NCI-H2029 treated with DMSO at 0.1 percent for 48 hours (cell line): ENCODE measurements around the gene ATL2.
"Not testable (repeated sequence)": the region's sequence is repeated elsewhere in the genome, so short reads cannot be mapped to it uniquely, and the experiment has no call there.

Source experiments
- DNase-seq: peaks from one replicate; lab custom pipeline; 2025; lab: John Stamatoyannopoulos, UW

ATL2 gene

DNA sequence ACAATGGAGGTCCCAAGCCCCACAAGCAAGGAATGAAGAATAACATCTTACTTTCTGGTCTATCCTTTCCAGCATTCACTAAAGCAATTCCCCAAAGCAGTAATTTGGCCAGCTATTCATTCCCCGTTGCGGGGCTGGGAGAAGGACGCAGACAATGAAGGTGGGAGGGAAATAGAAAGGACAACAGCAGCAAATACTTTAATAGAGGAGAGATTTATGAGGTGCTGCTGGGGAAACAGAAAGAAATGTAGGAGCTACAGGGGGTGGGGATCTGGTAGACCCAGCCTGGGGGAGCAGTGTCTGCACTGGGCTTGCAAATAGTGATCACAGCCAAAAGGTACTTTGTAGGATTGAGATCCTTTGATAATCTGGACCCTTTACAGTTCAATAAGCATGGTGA, 13.9 kb upstream of the ATL2 start:
- DNase-seq, result no peak

DNA sequence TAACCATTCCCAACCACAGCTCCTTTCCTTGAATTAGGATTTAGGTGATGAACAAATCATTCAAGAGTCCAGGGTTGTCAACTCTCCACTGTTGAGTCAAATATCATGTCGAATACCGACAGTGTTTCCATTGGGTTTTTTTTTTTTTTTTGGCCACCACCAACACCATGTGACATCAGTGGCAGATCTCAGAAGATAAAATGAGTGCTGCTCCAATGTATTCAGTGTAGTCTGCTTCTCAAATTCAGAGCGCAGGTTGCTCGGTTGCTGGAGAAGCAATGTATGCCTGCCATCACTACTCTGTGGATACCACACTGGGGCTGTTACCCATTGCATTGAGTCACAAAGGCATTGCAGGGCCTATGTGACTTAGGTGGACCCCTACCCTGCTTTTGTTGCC, 10.8 kb upstream of the ATL2 start:
- no peak for DNase-seq

DNA sequence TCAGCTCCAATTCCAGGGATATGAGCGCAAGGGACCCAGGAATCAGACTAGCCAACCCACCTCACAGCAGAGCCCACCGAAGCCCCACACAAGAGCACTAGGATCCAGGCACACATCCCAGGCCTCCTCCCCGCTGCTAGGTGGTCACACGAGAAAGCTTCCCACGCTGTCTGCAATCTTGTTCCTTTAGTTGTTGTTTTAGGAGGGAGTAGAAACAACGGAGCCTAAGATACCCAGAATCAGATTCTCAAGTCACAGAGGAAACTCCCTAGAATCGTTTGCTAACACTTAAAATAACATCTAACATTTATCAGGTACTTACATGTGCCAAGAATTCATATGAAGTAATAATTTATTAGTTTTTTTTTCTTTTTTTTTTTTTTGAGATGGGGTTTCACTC, 9.7 kb upstream of the ATL2 start:
- DNase-seq, result no peak

- DNase-seq, result no peak
Measured at GRCh38 chr2:38386377-38386776, 9.3 kb upstream of the ATL2 start.

DNA sequence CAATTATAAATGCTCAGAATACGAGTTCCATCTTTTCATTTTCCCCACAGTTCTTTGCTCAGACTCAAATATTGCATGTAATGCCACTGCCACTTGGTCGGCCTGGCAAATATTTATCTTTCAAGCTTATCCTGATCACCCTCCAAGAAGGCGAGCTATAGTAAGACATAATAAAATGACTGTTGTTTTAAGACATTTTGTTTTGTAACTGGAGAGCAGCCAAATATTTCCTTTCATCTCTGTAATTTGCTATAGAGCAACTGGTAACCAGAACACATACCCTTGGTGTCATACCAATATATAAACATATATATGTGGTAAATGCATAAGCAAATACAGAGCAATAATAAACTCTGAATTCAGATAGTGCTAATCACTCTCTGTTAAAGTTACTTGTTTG, 7.3 kb upstream of the ATL2 start:
- no peak for DNase-seq

DNA sequence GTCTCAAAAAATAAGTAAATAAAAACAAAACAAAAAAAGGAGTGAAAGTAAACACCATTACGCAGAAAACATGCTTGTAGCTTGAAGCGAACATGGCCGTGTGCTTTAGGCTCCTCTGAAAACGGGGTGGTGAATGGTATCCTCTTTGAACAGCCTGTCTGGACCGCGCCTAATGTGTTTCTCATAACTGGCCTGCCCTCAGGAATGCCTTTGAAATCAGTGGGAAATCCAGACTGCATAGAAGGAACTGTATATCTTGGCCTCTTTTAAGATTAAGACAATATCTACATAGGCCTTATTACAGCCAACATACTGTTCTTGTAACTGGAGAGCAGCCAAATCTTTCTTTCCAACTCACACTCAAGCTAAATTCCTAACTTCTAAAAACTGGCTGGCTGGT, 6.7 kb upstream of the ATL2 start:
- not testable (repeated sequence) for DNase-seq

- no peak for DNase-seq
Measured at GRCh38 chr2:38381381-38382143, 4.5 kb upstream of the ATL2 start.

DNA sequence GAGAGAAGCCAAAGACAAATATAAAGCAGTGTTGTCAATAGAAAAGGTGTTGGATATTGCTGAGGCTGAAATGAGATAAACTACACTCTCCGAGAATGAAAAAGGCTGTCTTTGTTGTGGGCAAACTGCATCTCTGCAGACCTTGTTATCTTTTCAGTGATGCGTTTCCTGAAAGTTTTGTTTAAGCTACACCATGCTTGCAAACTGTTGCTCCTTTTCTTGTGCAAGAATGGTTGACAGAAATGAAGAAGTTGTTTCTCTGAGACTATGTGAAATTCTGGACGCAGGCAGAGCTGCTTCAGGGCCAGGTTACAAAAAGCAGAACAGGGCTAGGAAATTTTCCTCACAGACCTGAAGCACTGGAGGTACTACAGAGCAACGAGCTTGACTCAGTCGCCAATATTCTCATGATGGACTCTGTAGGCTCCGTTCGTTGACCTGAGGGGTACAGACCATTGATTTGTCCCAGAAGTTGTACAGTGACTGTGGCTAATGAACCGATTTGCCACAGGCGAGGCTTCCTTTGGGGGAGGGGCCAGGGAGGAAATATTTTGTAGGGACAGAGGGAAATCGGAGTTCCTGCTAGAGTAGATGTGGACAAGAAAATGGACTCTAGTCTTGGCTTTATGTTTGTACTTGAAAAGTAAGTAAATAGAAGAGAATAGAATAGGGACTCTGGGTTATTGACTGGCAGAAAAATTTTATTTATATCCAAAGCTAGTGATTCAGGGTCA, 3.5 kb upstream of the ATL2 start:
- no peak for DNase-seq

GRCh38 chr2:38376346-38377049, 575 bp downstream of the ATL2 start:
- DNase-seq, result peak; percentile 14

- DNase-seq, result no peak
Measured at GRCh38 chr2:38375696-38376345, 1.3 kb downstream of the ATL2 start.

DNA sequence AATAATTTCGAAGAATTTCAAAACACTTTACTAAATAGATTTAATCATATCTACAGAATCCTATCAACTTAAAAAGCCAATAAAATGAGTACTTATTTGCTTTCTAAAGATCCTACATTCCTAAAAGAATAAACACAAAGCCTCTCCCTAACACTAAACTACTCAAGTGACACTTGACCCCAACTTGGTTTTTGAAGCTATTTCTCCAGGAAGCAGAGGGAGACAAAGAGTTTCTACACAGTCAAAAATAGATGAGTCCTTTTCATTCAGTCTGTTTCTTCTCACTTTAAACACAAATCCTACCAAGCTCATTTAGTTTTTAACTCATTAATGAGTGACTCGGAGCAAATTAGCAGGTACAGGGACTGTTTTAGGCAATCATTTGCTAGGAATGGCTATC, 2.1 kb downstream of the ATL2 start:
- no peak for DNase-seq

DNA sequence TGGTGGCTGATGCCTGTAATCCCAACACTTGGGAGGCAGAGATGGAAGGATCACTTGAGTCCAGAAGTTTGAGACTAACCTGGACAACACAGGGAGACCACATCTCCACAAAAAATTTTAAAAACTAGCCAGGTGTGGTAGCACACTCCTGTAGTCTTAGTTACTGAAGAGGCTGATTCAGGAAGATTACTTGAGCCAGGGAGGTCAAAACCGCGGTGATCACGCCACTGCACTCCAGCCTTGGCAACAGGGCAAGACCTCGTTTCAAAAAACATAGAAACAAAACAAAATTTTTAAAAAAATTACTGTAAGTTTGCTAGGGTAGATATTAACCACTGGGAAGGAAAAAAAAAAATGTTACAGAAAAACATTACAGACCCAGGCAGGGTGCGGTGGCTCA, 5.8 kb downstream of the ATL2 start:
- no peak for DNase-seq

DNA sequence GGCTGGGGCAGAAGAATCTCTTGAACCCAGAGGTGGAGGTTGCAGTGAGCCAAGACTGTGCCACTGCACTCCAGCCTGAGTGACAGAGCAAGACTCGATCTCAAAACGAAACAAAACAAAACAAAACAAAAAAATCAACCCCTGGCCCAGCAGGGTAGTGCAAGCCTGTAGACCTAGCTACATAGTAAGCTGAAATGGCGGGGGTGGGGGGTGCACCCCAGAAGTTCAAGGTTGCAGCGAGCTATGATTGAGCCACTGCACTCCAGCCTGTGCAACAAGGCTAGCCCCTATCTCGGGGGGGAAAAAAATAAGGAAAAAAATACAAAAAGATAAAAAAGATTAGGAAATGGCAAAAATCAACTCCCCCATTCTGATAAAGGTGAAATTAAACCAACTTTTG, 6.4 kb downstream of the ATL2 start:
- no peak for DNase-seq

GRCh38 chr2:38362232-38362631, 14.8 kb downstream of the ATL2 start:
- no peak for DNase-seq

GRCh38 chr2:38360177-38360576, 16.9 kb downstream of the ATL2 start:
- DNase-seq, result no peak

GRCh38 chr2:38353402-38353801, 23.7 kb downstream of the ATL2 start:
- no peak for DNase-seq

DNA sequence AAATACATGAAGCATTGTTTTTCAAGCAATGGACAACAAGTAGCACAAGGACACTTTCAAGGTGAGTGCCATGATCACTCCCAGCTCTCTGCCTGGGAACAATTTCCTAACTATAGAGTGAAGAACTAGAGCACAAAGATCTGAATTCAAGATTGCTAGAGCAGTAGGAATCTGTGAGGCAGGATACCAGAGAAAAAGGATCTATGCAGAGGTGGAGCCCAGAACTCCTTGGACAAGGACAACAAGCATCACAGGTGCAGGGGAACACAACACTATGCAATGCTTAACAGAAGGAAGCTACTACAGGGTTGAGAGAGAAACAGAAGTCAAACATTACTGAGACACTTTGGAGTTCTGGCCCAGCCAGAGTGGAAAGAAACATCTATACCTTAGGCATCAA, 24.7 kb downstream of the ATL2 start:
- DNase-seq, result no peak

DNA sequence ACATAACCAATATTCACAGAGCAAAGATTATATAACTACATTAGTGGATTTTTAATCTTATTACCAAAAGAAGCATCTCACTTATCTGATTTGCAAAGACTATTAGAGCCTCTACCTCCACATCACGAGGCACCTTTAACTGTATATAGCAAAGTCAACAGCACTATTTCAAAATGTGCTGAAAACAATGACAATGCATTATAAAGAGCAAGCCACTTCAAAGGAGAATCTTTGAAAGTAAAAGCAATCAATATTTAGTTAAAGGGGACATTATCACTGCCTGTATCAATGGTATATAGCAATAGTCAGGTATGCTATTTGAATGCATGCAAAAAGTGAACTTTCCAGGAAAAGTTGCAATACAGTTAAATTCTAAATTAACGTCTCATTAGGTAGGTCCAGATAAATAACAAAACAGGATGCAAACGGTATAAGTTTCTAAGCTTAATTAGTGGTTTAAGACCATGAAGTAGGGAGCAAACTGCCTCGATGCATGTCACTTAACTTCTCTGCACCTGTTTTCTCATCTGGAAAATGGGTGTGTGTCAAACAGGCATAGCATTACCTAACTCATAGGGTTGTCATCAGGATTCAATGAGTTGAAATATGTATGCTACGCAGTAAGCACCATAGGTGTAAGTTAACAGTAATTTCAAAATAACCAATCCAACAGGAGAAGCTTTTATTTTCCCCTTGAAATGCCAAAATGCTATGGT, 31.6 kb downstream of the ATL2 start:
- no peak for DNase-seq

DNA sequence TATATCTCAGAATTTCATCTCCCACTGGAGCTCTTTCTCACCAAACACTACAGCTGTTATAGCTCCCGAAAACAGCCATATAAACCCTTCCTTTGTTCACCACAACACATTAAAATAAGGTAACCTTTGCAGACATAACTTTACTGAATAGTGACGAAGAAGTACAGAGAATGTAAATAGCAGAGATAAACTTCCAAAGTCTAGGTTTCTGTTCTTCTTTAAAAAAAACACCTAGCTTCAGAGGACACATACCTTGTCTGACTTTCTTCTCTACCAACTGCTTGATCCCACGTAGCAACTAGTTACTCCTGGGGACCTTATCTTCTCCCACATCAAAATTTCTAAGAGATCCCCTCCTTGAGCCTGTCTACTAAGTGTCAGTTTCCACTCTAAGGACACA, 32.3 kb downstream of the ATL2 start:
- no peak for DNase-seq

GRCh38 chr2:38343212-38343611, 33.9 kb downstream of the ATL2 start:
- DNase-seq, result no peak

- DNase-seq, result no peak
Measured at GRCh38 chr2:38336621-38337020, 40.5 kb downstream of the ATL2 start.

- no peak for DNase-seq
Measured at GRCh38 chr2:38330754-38331153, 46.3 kb downstream of the ATL2 start.
